ENCODE data around the gene VDR. TPM values are rescaled to one million over a fixed set of nuclear protein-coding genes. Genes with fewer than 3 reads are reported as not detected.

Gene VDR
- total RNA-seq, 3 donors from 2014 or later (not counting 1 experiment from before 2014, with no cell fraction given): 1.1 to 2.5 (median 1.6) TPM

- Histone ChIP-seq H3K4me3 (ENCODE audit: low read length) (no peak overlapping the region), H3K9me3 (ENCODE audit: control insufficient read depth, insufficient read depth, low read length) (no peaks in the 10 kb centered on the region), H3K36me3 (ENCODE audit: control insufficient read depth, insufficient read depth, low read length) (peaks cover 92% of the 10 kb centered on the region), H3K27me3 (ENCODE audit: control insufficient read depth, insufficient read depth, low read length) (no peaks in the 10 kb centered on the region), H3K27ac (ENCODE audit: low read length) (no peak overlapping the region), H3K4me1 (ENCODE audit: control insufficient read depth, insufficient read depth, low read length) (no peaks in the 10 kb centered on the region)
- no peaks in the 10 kb centered on the region for H3K27me3 Mint-ChIP-seq (ENCODE audit: low read depth in 2 of 2)
- H3K9me3 Mint-ChIP-seq: no peaks in the 10 kb centered on the region
- no peak overlapping the region for H3K27ac Mint-ChIP-seq
- intact Hi-C loops (cut with micrococcal nuclease): no loop called here
- 93% methylated on average over 16 of the region's 16 CpGs for WGBS (ENCODE audit: insufficient coverage)
- no peak overlapping the region for H3K4me3 Mint-ChIP-seq
- no peak for DNase-seq
- TF ChIP-seq CTCF (IDR thresholded peaks at IDR 0.05): no peak
- H3K4me1 Mint-ChIP-seq: no peaks in the 10 kb centered on the region
- peaks cover 14% of the 10 kb centered on the region for H3K36me3 Mint-ChIP-seq
- no peak for ATAC-seq
Observed at GRCh38 chr12:47791874-47792273, 112.9 kb downstream of the VDR start.

Other genes starting within 250 kb of the VDR start
- 10 to 100 TPM; 22.8 to 35.8 (median 24.8) TPM for gene RPAP3, start 199.0 kb downstream of the VDR start, total RNA-seq
- under 1 TPM; 0.20 to 0.41 (median 0.24) TPM for gene ENDOU, start 179.5 kb downstream of the VDR start, total RNA-seq
- gene RAPGEF3, start 146.1 kb downstream of the VDR start, total RNA-seq: under 1 TPM; 0.23 to 0.73 (median 0.49) TPM
- gene SLC48A1, start 131.8 kb downstream of the VDR start, total RNA-seq: 1 to 10 TPM; 2.0 to 4.4 (median 3.4) TPM
- gene HDAC7, start 85.1 kb downstream of the VDR start, total RNA-seq: 100 to 1,000 TPM; 141 to 235 (median 147) TPM
- gene TMEM106C, start 58.6 kb upstream of the VDR start, total RNA-seq: 10 to 100 TPM; 19.1 to 26.2 (median 22.5) TPM
- gene COL2A1, start 99.5 kb upstream of the VDR start, total RNA-seq: not detected
- 10 to 100 TPM; 35.6 to 39.6 (median 36.8) TPM for gene SENP1, start 201.1 kb upstream of the VDR start, total RNA-seq
- gene PFKM, start 214.4 kb upstream of the VDR start, total RNA-seq: 10 to 100 TPM in 1 of 3 donors, 1 to 10 TPM in 2; 6.2 to 13.5 (median 6.4) TPM

Data from natural killer cell (primary cell).